GM06990 (cell line): ENCODE data around the gene FDPS.

Source experiments
- DNase-seq: peaks from one replicate; pipeline ENCODE4 v3.0.0-alpha.2; 2011; ENCODE audit not compliant: insufficient read length; ENCODE audit errors: extremely low read depth
- H3K27me3 ChIP-seq: replicated peaks from 2 replicates; pipeline ENCODE4 v1.6.0; 2011; ENCODE audit warnings: low read length; ENCODE audit not compliant: control insufficient read depth, insufficient read depth
- H3K36me3 ChIP-seq: 2 replicates; pipeline ENCODE4 v1.5.1; 2011; ENCODE audit warnings: low read length; ENCODE audit not compliant: control insufficient read depth, insufficient read depth
- H3K4me3 ChIP-seq: replicated peaks from 2 replicates; pipeline ENCODE4 v1.5.1; 2011; ENCODE audit warnings: low read depth, mild to moderate bottlenecking, control low read depth, low read length
- CTCF ChIP-seq: IDR thresholded peaks from 2 replicates; pipeline ENCODE4 v1.5.1; 2011; ENCODE audit warnings: low read length, control low read depth, mild to moderate bottlenecking, inconsistent platforms; ENCODE audit not compliant: insufficient read depth, poor library complexity, severe bottlenecking

Gene FDPS

GRCh38 chr1:155334962-155335361 lies 26.3 kb downstream of the FDPS start:
- DNase-seq, result no peak
- H3K36me3 ChIP-seq, result peaks cover 23% of the 10 kb centered on the region
- no peak for TF ChIP-seq CTCF
- H3K4me3 ChIP-seq, result no peak overlapping the region
- H3K27me3 ChIP-seq, result no peaks in the 10 kb centered on the region

GRCh38 chr1:155339515-155340097 lies 30.9 kb downstream of the FDPS start:
- TF ChIP-seq CTCF, result no peak
- H3K27me3 ChIP-seq, result no peaks in the 10 kb centered on the region
- no peak overlapping the region for H3K4me3 ChIP-seq
- H3K36me3 ChIP-seq, result peaks cover 26% of the 10 kb centered on the region
- no peak for DNase-seq

- DNase-seq, result no peak
- TF ChIP-seq CTCF, result no peak
- no peaks in the 10 kb centered on the region for H3K27me3 ChIP-seq
- H3K36me3 ChIP-seq, result peaks cover 24% of the 10 kb centered on the region
- no peak overlapping the region for H3K4me3 ChIP-seq
Measured at GRCh38 chr1:155342842-155343241, 34.2 kb downstream of the FDPS start.

- no peak for TF ChIP-seq CTCF
- DNase-seq, result no peak
- H3K4me3 ChIP-seq, result no peak overlapping the region
- no peaks in the 10 kb centered on the region for H3K27me3 ChIP-seq
- peaks cover 6% of the 10 kb centered on the region for H3K36me3 ChIP-seq
Measured at GRCh38 chr1:155352631-155353030, 44.0 kb downstream of the FDPS start.

GRCh38 chr1:155360051-155360450 lies 51.4 kb downstream of the FDPS start:
- H3K27me3 ChIP-seq, result no peaks in the 10 kb centered on the region
- peaks cover 15% of the 10 kb centered on the region for H3K36me3 ChIP-seq
- TF ChIP-seq CTCF, result no peak
- H3K4me3 ChIP-seq, result no peak overlapping the region
- DNase-seq, result no peak
